COR-L47 (cell line): ENCODE results near the gene PLEKHG4B.

ENCODE experiments used
- DNase-seq: peaks from one replicate; lab custom pipeline; 2025; lab: John Stamatoyannopoulos, UW

The PLEKHG4B gene

DNA sequence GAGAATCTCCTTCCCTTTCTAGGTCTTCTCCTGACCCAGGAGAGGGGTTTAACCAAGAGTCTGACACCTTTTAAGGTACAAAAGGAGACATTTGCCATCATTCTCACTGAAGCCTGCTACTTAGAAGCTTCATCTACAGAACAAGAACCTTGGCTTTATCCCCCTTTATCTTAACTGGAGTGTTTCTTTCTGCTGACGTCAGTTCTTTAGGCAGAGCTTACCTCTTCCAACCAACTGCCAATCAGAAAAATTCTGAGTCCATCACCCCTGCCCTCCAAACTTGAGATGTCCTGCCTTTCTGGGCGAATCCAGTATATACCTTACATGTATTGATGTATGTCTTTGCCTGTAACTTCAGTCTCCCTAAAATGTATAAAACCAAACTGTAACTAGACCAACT is 37.2 kb downstream of the PLEKHG4B start:
- no peak for DNase-seq

GRCh38 chr5:129820-130219 is 37.9 kb downstream of the PLEKHG4B start:
- no peak for DNase-seq

DNA sequence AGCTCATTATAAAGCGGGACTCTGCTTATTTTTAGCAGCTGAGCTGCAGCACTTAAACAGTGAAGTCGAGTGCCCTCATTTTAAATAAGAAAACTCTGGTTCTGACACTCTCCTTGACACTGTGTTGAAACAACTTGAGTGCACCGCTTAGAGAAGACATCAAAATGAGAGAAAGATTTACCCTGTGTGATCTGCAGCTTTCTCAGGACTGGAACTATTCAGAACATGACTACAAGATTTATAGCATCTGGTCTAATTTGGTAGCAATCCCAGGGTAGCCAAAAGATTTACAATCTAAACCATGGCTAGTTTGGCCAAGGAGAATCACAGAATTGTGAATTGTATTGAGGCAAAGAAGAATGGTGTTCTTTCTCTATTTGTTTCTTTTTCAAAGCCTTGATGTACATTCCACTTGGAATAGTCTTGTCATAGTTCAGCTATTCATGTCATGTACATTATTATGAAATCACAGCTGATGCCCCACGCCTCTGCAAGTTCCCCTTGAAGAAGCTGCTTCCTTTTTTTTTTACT is 38.7 kb downstream of the PLEKHG4B start:
- no peak for DNase-seq

DNA sequence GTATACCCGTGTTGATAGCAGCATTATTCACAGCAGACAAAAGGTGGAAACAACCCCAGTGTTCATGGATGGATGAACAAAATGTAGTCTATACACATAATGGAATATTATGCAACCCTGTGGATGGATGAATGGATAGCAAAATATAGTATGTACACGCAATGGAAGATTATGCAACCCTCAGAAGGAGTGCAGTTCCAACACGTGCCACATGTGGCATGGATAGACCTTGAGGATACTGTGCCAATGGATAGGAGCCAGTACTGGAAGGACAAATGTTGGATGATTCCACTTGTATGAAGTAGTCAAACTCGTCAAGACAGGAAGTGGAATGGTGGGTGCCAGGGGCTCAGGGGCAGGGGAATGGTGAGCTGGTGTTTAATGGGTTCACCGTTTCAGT is 44.9 kb downstream of the PLEKHG4B start:
- DNase-seq: no peak

GRCh38 chr5:137741-138140 is 45.8 kb downstream of the PLEKHG4B start:
- no peak for DNase-seq

DNA sequence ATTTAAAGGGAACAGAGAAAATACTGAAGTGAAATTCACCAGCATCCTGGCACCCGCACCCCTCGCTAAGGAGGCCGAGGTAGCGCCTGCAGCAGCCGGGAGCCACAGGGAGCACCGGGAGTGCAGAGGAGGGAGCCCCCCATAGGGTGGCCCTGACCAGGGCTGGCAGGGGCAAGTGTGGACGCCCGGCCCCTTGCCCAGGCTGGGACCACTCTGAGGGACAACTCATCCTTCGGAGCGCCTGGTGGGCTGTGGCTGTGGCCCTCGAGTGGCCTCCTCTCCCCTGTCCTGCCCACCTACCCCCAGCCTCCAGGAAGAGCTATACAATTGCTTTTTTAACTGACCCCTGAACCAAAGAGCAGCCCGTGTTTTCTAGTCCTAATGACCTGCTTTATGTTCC is 47.0 kb downstream of the PLEKHG4B start:
- DNase-seq: no peak

- no peak for DNase-seq
Measured at GRCh38 chr5:139579-140442, 47.8 kb downstream of the PLEKHG4B start.

- no peak for DNase-seq
Measured at GRCh38 chr5:140443-140829, 48.5 kb downstream of the PLEKHG4B start.

DNA sequence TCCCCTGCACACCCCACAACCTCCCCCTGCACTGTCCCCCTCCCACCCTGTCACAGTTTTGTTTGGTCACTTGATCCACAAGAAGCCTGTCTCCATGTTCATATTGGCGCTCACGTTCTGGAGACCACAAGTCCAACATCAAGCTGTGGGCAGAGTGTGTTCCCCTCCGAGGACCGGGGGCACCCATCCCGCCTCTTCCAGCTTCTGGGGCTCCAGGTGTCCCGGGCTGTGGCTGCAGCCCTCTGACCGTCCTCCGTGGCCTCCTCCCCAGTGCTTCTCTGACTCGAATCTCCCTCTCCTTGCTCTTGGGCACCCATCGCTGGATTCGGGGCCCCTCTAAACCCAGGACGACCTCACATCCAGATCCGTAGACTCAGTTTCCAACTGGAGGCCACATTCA is 49.2 kb downstream of the PLEKHG4B start:
- DNase-seq: no peak

- no peak for DNase-seq
Measured at GRCh38 chr5:141761-142160, 49.8 kb downstream of the PLEKHG4B start.

DNA sequence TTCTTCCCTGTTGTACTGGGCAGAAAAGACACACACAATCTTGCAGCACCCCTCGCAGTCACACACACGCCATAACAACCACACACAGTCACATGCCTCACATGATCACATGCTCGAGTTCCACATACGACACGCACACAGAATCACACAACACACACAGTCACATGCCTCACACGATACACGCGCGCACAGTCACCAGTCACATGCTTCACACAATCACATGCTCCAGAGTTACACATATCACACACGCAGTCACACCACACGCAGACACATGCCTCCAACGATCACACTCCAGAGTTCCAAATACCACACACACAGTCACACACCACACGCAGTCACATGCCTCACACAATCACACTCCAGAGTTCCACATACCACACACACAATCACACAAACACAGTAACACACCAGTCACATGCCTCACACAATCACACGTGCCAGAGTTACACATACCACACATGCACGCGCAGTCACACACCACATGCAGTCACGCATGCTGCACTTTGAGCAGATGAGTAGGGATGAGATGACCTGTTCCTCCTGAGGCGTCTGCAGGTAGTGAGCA is 50.4 kb downstream of the PLEKHG4B start:
- no peak for DNase-seq

- no peak for DNase-seq
Measured at GRCh38 chr5:143041-143440, 51.1 kb downstream of the PLEKHG4B start.

- no peak for DNase-seq
Measured at GRCh38 chr5:144941-145340, 53.0 kb downstream of the PLEKHG4B start.

DNA sequence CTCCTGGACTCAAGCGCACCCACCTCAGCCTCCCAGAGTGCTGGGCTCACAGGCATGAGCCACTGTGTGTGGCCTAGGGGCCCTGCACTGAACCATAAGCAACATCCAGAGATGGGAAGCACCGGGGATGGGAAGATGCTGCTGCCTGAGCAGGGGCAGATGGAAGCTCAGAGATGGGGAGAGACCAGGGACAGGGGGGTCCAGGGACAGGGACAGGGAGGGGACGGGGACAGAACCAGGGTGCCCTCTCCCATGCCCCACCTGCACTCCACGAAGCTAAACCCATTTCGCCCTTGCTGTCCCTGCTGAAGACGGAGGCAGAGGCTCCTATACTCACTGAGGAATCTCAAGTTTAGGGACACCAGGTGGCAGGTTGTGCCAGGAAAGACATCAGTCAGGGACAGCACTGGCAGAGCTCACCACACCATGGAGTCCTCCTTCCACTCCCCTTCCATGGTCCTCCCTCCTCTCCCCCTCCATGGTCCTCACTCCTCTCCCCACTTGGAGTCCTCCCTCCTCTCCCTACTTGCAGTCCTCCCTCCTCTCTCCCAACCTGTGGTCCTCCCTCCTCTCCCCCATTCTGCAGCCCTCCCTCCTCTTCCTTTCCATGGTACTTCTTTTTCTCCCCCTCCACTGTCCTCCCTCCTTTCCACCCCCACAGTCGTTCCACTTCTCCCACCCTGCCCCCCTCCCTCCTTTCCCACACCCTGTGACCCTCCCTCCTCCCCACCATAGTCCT is 53.8 kb downstream of the PLEKHG4B start:
- DNase-seq: no peak

- no peak for DNase-seq
Measured at GRCh38 chr5:147751-148150, 55.8 kb downstream of the PLEKHG4B start.

GRCh38 chr5:149745-150485 is 57.9 kb downstream of the PLEKHG4B start:
- no peak for DNase-seq

- no peak for DNase-seq
Measured at GRCh38 chr5:150746-151145, 58.8 kb downstream of the PLEKHG4B start.

DNA sequence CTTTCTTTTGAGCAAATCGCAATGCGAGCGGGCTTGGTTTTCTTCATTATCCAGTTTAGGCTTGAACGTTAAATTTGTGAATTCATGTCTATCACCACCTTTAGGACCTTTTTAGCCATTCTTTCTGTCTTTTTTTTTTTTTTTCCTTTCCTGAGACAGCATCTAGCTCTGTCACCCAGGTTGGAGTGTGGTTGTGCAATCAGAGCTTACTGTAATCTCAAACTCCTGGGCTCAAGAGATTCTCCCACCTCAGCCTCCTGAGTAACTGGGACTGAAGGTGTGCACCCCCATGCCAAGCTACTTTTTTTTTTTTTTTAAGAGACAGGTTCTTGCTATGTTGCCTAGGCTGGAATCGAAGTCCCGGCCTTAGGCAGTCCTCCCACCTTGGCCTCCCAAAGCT is 60.1 kb downstream of the PLEKHG4B start:
- no peak for DNase-seq

GRCh38 chr5:153256-153655 is 61.3 kb downstream of the PLEKHG4B start:
- no peak for DNase-seq

DNA sequence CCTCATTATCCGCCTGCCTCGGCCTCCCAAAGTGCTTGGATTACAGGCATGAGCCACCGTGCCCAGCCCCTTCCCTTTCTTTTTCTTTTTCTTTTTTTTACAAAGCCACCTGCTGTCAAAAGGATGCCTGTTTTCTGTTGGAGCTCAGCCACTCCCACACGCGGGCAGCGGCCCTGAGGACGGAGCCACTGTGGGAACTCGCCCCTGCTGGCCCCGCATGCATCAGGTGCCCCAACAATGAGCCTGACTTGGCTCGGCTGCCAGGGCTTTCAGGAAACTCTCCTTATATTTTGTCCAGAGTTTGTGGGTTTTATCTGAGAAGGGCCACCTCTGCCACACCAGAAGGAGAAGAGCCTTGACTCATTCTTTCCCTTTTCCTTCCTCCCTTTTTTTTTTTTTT is 62.3 kb downstream of the PLEKHG4B start:
- no peak for DNase-seq

DNA sequence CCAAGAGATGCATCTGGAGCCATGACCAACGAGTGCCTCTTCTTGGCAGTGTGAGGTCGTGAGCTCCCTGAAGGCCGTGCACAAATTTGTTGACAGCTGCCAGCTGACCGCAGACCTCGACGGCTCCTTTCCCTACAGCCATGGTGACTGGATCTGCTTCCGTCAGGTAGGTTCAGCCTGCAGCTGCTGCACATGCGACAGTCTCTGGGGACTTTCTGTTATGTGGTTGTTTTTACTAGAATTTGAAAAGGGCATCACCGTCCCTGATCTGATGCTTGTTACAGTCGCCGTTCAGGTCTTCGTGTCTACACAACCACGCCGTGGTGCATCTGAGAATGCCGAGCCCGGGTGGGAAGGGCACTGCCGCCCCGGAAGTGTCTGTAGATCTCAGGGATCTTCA is 62.9 kb downstream of the PLEKHG4B start:
- no peak for DNase-seq
